GM23338 (cell line): Measurements from ENCODE around the gene ATP6V1E1. TPM values are rescaled to one million over a fixed set of nuclear protein-coding genes. Genes with fewer than 3 reads are reported as not detected.

Source experiments
- ATAC-seq: fragments of 200-7000 bp; cut with Tn5 transposase; 3 replicates; pipeline ENCODE4 v1.9.1; 2020
- DNase-seq: peaks from one replicate; pipeline ENCODE4 v3.0.0-alpha.2; 2015; ENCODE audit warnings: low spot score
- H2AFZ ChIP-seq: fragments of 200-600 bp; sonication (generic); 2 replicates; pipeline ENCODE4 v1.8.0; 2016; ENCODE audit warnings: antibody characterized with exemption, mild to moderate bottlenecking, moderate library complexity
- H3F3A ChIP-seq: fragments of 200-600 bp; sonication (generic); replicated peaks from 2 replicates; pipeline ENCODE4 v1.8.0; 2017; ENCODE audit warnings: antibody characterized with exemption, mixed run types, low read depth
- H3K27ac ChIP-seq: fragments of 200-600 bp; sonication (generic); 2 replicates; pipeline ENCODE4 v1.6.1; 2016; ENCODE audit warnings: low read depth
- H3K27me3 ChIP-seq: fragments of 200-600 bp; sonication (generic); 2 replicates; pipeline ENCODE4 v1.8.0; 2016; ENCODE audit warnings: mild to moderate bottlenecking, mixed run types, moderate library complexity; ENCODE audit not compliant: insufficient read depth
- H3K36me3 ChIP-seq: fragments of 200-600 bp; sonication (generic); 2 replicates; pipeline ENCODE4 v1.8.0; 2016; ENCODE audit warnings: mild to moderate bottlenecking; ENCODE audit not compliant: insufficient read depth
- H3K4me1 ChIP-seq: fragments of 200-600 bp; sonication (generic); 2 replicates; pipeline ENCODE4 v1.8.0; 2016; ENCODE audit warnings: mild to moderate bottlenecking, moderate library complexity; ENCODE audit not compliant: insufficient read depth
- H3K4me2 ChIP-seq: fragments of 200-600 bp; sonication (generic); 2 replicates; pipeline ENCODE4 v1.7.1; 2017; ENCODE audit warnings: mixed run types
- H3K4me3 ChIP-seq: fragments of 200-600 bp; sonication (generic); 2 replicates; pipeline ENCODE4 v1.6.1; 2016; ENCODE audit warnings: mixed run types
- H3K79me2 ChIP-seq: fragments of 200-600 bp; sonication (generic); replicated peaks from 2 replicates; pipeline ENCODE4 v1.8.0; 2017; ENCODE audit warnings: mild to moderate bottlenecking; ENCODE audit not compliant: insufficient read depth
- H3K9me2 ChIP-seq: fragments of 200-600 bp; sonication (generic); 2 replicates; pipeline ENCODE4 v1.8.0; 2017; ENCODE audit not compliant: insufficient read depth
- H4K20me1 ChIP-seq: fragments of 200-600 bp; sonication (generic); replicated peaks from 2 replicates; pipeline ENCODE4 v1.8.0; 2017; ENCODE audit warnings: mild to moderate bottlenecking; ENCODE audit not compliant: insufficient read depth
- H3K27ac Mint-ChIP-seq: 2 replicates; pipeline ENCODE4 v1.8.0; 2020; ENCODE audit warnings: inconsistent platforms, mild to moderate bottlenecking, moderate library complexity, mixed read lengths
- H3K27me3 Mint-ChIP-seq: 3 replicates; pipeline ENCODE4 v1.8.0; 2022; ENCODE audit warnings: low read depth, mild to moderate bottlenecking, moderate library complexity, mixed read lengths, inconsistent platforms; ENCODE audit not compliant: insufficient read depth, poor library complexity
- H3K36me3 Mint-ChIP-seq: 3 replicates; pipeline ENCODE4 v1.8.0; 2021; ENCODE audit warnings: low read depth, mild to moderate bottlenecking, inconsistent platforms, moderate library complexity, mixed read lengths
- H3K4me1 Mint-ChIP-seq: 3 replicates; pipeline ENCODE4 v1.8.0; 2020; ENCODE audit warnings: mild to moderate bottlenecking, inconsistent platforms, mixed read lengths
- H3K4me3 Mint-ChIP-seq: 3 replicates; pipeline ENCODE4 v1.8.0; 2021; ENCODE audit warnings: moderate library complexity, mild to moderate bottlenecking, inconsistent platforms, mixed read lengths
- H3K9me3 Mint-ChIP-seq: 3 replicates; pipeline ENCODE4 v1.8.0; 2020; ENCODE audit warnings: moderate library complexity, mild to moderate bottlenecking, inconsistent platforms, mixed read lengths
- CREB1 ChIP-seq: fragments of 250-450 bp; sonication (Bioruptor Pico); IDR thresholded peaks from 2 replicates; pipeline ENCODE4 v1.5.0; 2020; ENCODE audit warnings: low read depth, mild to moderate bottlenecking, moderate library complexity
- ETS1 ChIP-seq: IDR thresholded peaks from 2 replicates; pipeline ENCODE4 v1.6.1; 2016; ENCODE audit warnings: antibody characterized with exemption
- EZH2 ChIP-seq: fragments of 200-600 bp; sonication (generic); IDR thresholded peaks from one replicate; pipeline ENCODE4 v1.8.0; 2017; ENCODE audit warnings: antibody characterized with exemption, mild to moderate bottlenecking, low read depth; ENCODE audit not compliant: unreplicated experiment
- NANOG ChIP-seq: IDR thresholded peaks from 2 replicates; pipeline ENCODE4 v1.6.1; 2016; ENCODE audit warnings: antibody characterized with exemption, borderline replicate concordance
- POLR2AphosphoS5 ChIP-seq: IDR thresholded peaks from 2 replicates; pipeline ENCODE4 v1.6.1; 2016; ENCODE audit warnings: antibody characterized with exemption, low read depth
- STAT1 ChIP-seq: IDR thresholded peaks from one replicate; pipeline ENCODE4 v1.6.1; 2016; ENCODE audit warnings: antibody characterized with exemption; ENCODE audit not compliant: unreplicated experiment
- ZNF331 ChIP-seq: fragments of 250-450 bp; sonication (Bioruptor Pico); IDR thresholded peaks from 2 replicates; pipeline ENCODE4 v1.5.0; 2020; ENCODE audit warnings: low read depth, mild to moderate bottlenecking, moderate library complexity
- ZNF462 ChIP-seq: fragments of 250-450 bp; sonication (Bioruptor Pico); IDR thresholded peaks from 2 replicates; pipeline ENCODE4 v1.5.0; 2020; ENCODE audit warnings: mild to moderate bottlenecking, moderate library complexity
- polyA plus RNA-seq: library from polyadenylated mRNA; unstranded; fragments of >200 nt; fragmentation: Nextera tagmentation; extraction: Ambion mirVana; gene quantifications from 2 replicates; pipeline ENCODE4 v1.2.1, GENCODE V29; 2016
- total RNA-seq: library from RNA; depleted of rRNA; stranded (reverse); fragments of >200 nt; shearing (Covaris generic); gene quantifications from 2 replicates; pipeline ENCODE4 v1.2.3, GENCODE V29; 2014
- TF ChIP-seq, protein P1 (sequence below): IDR thresholded peaks from one replicate; pipeline ENCODE4 v1.6.1; 2018; ENCODE audit warnings: antibody characterized with exemption; ENCODE audit not compliant: unreplicated experiment

Gene ATP6V1E1
- total and polyA plus RNA-seq, 2 experiments from 2014 or later, result 74.5 to 81.7 TPM

DNA sequence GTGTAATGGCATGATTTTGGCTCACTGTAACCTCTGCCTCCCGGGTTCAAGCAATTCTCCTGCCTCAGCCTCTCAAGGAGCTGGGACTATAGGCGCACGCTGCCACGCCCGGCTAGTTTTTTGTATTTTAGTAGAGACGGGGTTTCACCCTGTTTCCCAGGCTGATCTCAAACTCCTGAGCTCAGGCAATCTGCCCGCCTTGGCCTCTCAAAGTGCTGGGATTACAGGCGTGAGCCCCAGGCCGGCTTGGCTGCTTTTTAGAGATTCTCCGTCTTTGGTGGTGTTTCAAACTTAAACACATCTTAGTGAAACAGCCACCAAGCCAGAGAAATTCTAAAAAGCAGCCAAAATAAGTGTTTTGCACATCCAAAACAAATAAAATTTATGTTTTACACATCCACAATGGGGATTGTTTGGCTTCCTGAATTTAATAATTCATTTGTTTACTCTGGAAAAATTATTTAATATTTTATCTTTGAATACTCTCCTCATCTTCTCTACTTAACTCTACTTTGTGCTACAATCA is 28.4 kb upstream of the ATP6V1E1 start:
- Histone ChIP-seq H3K4me2 (no peak overlapping the region), H3K4me3 (no peak overlapping the region), H3K27me3 (no peaks in the 10 kb centered on the region), H3K79me2 (peaks cover 3% of the 10 kb centered on the region; the same call in 1 of the 2 replicates), H4K20me1 (no peaks in the 10 kb centered on the region), H3F3A (no peaks in the 10 kb centered on the region), H3K9me2 (no peaks in the 10 kb centered on the region), H3K27ac (no peak overlapping the region), H3K36me3 (0 out of 2 replicates have a peak, but pooled peaks cover 12% of the 10 kb centered on the region), H3K4me1 (no peaks in the 10 kb centered on the region), H2AFZ (no peak overlapping the region)
- no peak overlapping the region for H3K4me3 Mint-ChIP-seq
- no peaks in the 10 kb centered on the region for H3K4me1 Mint-ChIP-seq
- ATAC-seq (no peak), DNase-seq (no peak)
- TF ChIP-seq STAT1, result no peak
- TF ChIP-seq EZH2, result no peak
- TF ChIP-seq CREB1 (CRISPR knock-in tag), result no peak
- TF ChIP-seq, protein P1, sequence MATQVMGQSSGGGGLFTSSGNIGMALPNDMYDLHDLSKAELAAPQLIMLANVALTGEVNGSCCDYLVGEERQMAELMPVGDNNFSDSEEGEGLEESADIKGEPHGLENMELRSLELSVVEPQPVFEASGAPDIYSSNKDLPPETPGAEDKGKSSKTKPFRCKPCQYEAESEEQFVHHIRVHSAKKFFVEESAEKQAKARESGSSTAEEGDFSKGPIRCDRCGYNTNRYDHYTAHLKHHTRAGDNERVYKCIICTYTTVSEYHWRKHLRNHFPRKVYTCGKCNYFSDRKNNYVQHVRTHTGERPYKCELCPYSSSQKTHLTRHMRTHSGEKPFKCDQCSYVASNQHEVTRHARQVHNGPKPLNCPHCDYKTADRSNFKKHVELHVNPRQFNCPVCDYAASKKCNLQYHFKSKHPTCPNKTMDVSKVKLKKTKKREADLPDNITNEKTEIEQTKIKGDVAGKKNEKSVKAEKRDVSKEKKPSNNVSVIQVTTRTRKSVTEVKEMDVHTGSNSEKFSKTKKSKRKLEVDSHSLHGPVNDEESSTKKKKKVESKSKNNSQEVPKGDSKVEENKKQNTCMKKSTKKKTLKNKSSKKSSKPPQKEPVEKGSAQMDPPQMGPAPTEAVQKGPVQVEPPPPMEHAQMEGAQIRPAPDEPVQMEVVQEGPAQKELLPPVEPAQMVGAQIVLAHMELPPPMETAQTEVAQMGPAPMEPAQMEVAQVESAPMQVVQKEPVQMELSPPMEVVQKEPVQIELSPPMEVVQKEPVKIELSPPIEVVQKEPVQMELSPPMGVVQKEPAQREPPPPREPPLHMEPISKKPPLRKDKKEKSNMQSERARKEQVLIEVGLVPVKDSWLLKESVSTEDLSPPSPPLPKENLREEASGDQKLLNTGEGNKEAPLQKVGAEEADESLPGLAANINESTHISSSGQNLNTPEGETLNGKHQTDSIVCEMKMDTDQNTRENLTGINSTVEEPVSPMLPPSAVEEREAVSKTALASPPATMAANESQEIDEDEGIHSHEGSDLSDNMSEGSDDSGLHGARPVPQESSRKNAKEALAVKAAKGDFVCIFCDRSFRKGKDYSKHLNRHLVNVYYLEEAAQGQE, result no peak
- no peak for TF ChIP-seq ZNF331
- no peak for TF ChIP-seq NANOG
- no peak for TF ChIP-seq ETS1
- no peak for TF ChIP-seq POLR2AphosphoS5
- peaks cover 59% of the 10 kb centered on the region for H3K36me3 Mint-ChIP-seq
- H3K27ac Mint-ChIP-seq, result no peak overlapping the region
- peaks cover 12% of the 10 kb centered on the region for H3K9me3 Mint-ChIP-seq
- H3K27me3 Mint-ChIP-seq, result no peaks in the 10 kb centered on the region

- Histone ChIP-seq H4K20me1 (no peaks in the 10 kb centered on the region), H3K79me2 (peaks cover 3% of the 10 kb centered on the region; the same call in 1 of the 2 replicates), H3K36me3 (0 out of 2 replicates have a peak, but pooled peaks cover 8% of the 10 kb centered on the region), H3K4me1 (no peaks in the 10 kb centered on the region), H3K27ac (no peak overlapping the region), H3K27me3 (no peaks in the 10 kb centered on the region), H3K4me3 (no peak overlapping the region), H3F3A (no peaks in the 10 kb centered on the region), H2AFZ (no peak overlapping the region), H3K4me2 (no peak overlapping the region), H3K9me2 (no peaks in the 10 kb centered on the region)
- no peaks in the 10 kb centered on the region for H3K4me1 Mint-ChIP-seq
- no peaks in the 10 kb centered on the region for H3K27me3 Mint-ChIP-seq
- DNase-seq, result no peak
- no peak overlapping the region for H3K27ac Mint-ChIP-seq
- ATAC-seq, result no peak
- H3K9me3 Mint-ChIP-seq, result peaks cover 11% of the 10 kb centered on the region
- H3K36me3 Mint-ChIP-seq, result peaks cover 50% of the 10 kb centered on the region
- no peak overlapping the region for H3K4me3 Mint-ChIP-seq
- TF ChIP-seq POLR2AphosphoS5, result no peak
- TF ChIP-seq CREB1 (CRISPR knock-in tag), result no peak
- no peak for TF ChIP-seq NANOG
- TF ChIP-seq STAT1, result no peak
- no peak for TF ChIP-seq ETS1
- no peak for TF ChIP-seq ZNF462 (CRISPR knock-in tag)
- no peak for TF ChIP-seq ZNF331
Measured at GRCh38 chr22:17655289-17655688, 26.7 kb upstream of the ATP6V1E1 start.
